IMR-90 (cell line): Measurements from ENCODE around the gene SIX4. TPM values are rescaled to one million over a fixed set of nuclear protein-coding genes. Genes with fewer than 3 reads are reported as not detected.

ENCODE experiments used
- ATAC-seq: fragments of 200-7000 bp; cut with Tn5 transposase; 2 replicates; pipeline ENCODE4 v1.9.1; 2020; ENCODE audit warnings: low read depth, mild to moderate bottlenecking, moderate library complexity
- BruUV-seq: library from RNA; stranded (reverse); fragments of 400-500 nt; replicated peaks from 2 replicates; lab custom pipeline; 2021; lab: Mats Ljungman, UMichigan
- CTCF ChIA-PET: fragments of 300-600 bp; formaldehyde crosslinking; extraction: SDS; loops from one replicate; lab custom pipeline; 2021; ENCODE audit warnings: antibody characterized with exemption; lab: Yijun Ruan, JAX
- POLR2A ChIA-PET: fragments of 300-600 bp; sonication (Branson Sonifier 250); formaldehyde crosslinking; loops from one replicate; lab custom pipeline; 2022; ENCODE audit warnings: antibody characterized with exemption; ENCODE audit not compliant: unreplicated experiment; lab: Charles Lee
- DNase-seq: peaks from one replicate; pipeline ENCODE4 v3.0.0; 2013
- H2AFZ ChIP-seq: replicated peaks from 2 replicates; pipeline ENCODE3; 2013; ENCODE audit warnings: low read length, mild to moderate bottlenecking; ENCODE audit not compliant: poor library complexity
- H2AK5ac ChIP-seq: 2 replicates; pipeline ENCODE4 v1.6.1; 2013; ENCODE audit warnings: low read depth, low read length, inconsistent platforms
- H2AK9ac ChIP-seq: replicated peaks from 2 replicates; pipeline ENCODE3; 2013; ENCODE audit warnings: mild to moderate bottlenecking, low read depth, low read length, moderate library complexity; ENCODE audit not compliant: poor library complexity
- H2BK120ac ChIP-seq: 2 replicates; pipeline ENCODE4 v1.6.1; 2013; ENCODE audit warnings: low read depth, low read length, inconsistent platforms
- H2BK15ac ChIP-seq: 3 replicates; pipeline ENCODE4 v1.6.1; 2013; ENCODE audit warnings: low read depth, low read length, inconsistent platforms
- H2BK20ac ChIP-seq: 2 replicates; pipeline ENCODE4 v1.6.1; 2013; ENCODE audit warnings: low read depth, mild to moderate bottlenecking, inconsistent platforms, low read length, moderate library complexity
- H2BK5ac ChIP-seq: 2 replicates; pipeline ENCODE4 v1.6.1; 2013; ENCODE audit warnings: mild to moderate bottlenecking, low read depth, low read length, inconsistent platforms; ENCODE audit not compliant: poor library complexity, severe bottlenecking
- H3K14ac ChIP-seq: replicated peaks from 2 replicates; pipeline ENCODE4 v1.6.1; 2013; ENCODE audit warnings: low read depth, low read length, inconsistent platforms
- H3K18ac ChIP-seq: 2 replicates; pipeline ENCODE4 v1.6.1; 2013; ENCODE audit warnings: low read depth, low read length, control low read depth
- H3K23ac ChIP-seq: 2 replicates; pipeline ENCODE4 v1.6.1; 2013; ENCODE audit warnings: low read depth, low read length, inconsistent platforms
- H3K27ac ChIP-seq: 2 replicates; pipeline ENCODE4 v1.5.1; 2013; ENCODE audit warnings: mild to moderate bottlenecking, control low read depth, low read length; ENCODE audit not compliant: insufficient read depth
- H3K27me3 ChIP-seq: 2 replicates; pipeline ENCODE4 v1.6.1; 2013; ENCODE audit warnings: low read length; ENCODE audit not compliant: control insufficient read depth, insufficient read depth
- H3K36me3 ChIP-seq: 2 replicates; pipeline ENCODE4 v1.6.1; 2013; ENCODE audit warnings: low read length, mixed read lengths; ENCODE audit not compliant: control insufficient read depth, insufficient read depth
- H3K4ac ChIP-seq: 2 replicates; pipeline ENCODE4 v1.6.1; 2013; ENCODE audit warnings: low read depth, low read length, inconsistent platforms
- H3K4me1 ChIP-seq: 2 replicates; pipeline ENCODE4 v1.6.1; 2013; ENCODE audit warnings: low read length, mixed read lengths; ENCODE audit not compliant: control insufficient read depth, insufficient read depth
- H3K4me2 ChIP-seq: 2 replicates; pipeline ENCODE4 v1.6.1; 2013; ENCODE audit warnings: low read depth, mild to moderate bottlenecking, control low read depth, low read length, moderate library complexity
- H3K4me3 ChIP-seq: 2 replicates; pipeline ENCODE4 v1.5.1; 2013; ENCODE audit warnings: low read depth, mild to moderate bottlenecking, control low read depth, low read length, moderate library complexity; ENCODE audit not compliant: insufficient read depth
- H3K56ac ChIP-seq: 2 replicates; pipeline ENCODE4 v1.6.1; 2013; ENCODE audit warnings: low read length, inconsistent platforms; ENCODE audit not compliant: insufficient read depth; ENCODE audit errors: extremely low read depth
- H3K79me1 ChIP-seq, 2 experiments: 2 replicates each; pipeline ENCODE4 v1.6.1; 2013; ENCODE audit warnings: low read length in 2 of 2, inconsistent platforms in 1 of 2, low read depth in 1 of 2
- H3K9ac ChIP-seq: 2 replicates; pipeline ENCODE4 v1.6.1; 2013; ENCODE audit warnings: low read depth, low read length, control low read depth
- H3K9me1 ChIP-seq: 2 replicates; pipeline ENCODE4 v1.6.1; 2013; ENCODE audit warnings: low read length, inconsistent platforms; ENCODE audit not compliant: insufficient read depth
- H3K9me3 ChIP-seq: 2 replicates; pipeline ENCODE4 v1.6.1; 2013; ENCODE audit warnings: low read length; ENCODE audit not compliant: control insufficient read depth, insufficient read depth
- H4K20me1 ChIP-seq: 2 replicates; pipeline ENCODE4 v1.6.1; 2013; ENCODE audit warnings: low read length, inconsistent platforms; ENCODE audit not compliant: insufficient read depth
- H4K5ac ChIP-seq: 2 replicates; pipeline ENCODE4 v1.6.1; 2013; ENCODE audit warnings: mild to moderate bottlenecking, low read depth, low read length, control low read depth
- H4K8ac ChIP-seq, 2 experiments: 2 replicates each; pipeline ENCODE4 v1.6.1; 2013; ENCODE audit warnings: low read depth in 2 of 2, low read length in 2 of 2, control low read depth in 1 of 2, inconsistent platforms in 1 of 2
- H4K91ac ChIP-seq: 2 replicates; pipeline ENCODE4 v1.6.1; 2013; ENCODE audit warnings: low read depth, low read length, inconsistent platforms; ENCODE audit not compliant: insufficient read depth
- BHLHE40 ChIP-seq: fragments of 150-350 bp; IDR thresholded peaks from 2 replicates; pipeline ENCODE4 v1.6.1; 2016; ENCODE audit warnings: mild to moderate bottlenecking, low read depth, low read length
- CHD1 ChIP-seq: IDR thresholded peaks from 2 replicates; pipeline ENCODE4 v1.6.1; 2012; ENCODE audit warnings: low read depth, low read length, improper control_type of control experiment
- FOS ChIP-seq: fragments of 150-350 bp; IDR thresholded peaks from 2 replicates; pipeline ENCODE4 v1.6.1; 2016; ENCODE audit warnings: low read depth, low read length
- MAFK ChIP-seq: IDR thresholded peaks from 2 replicates; pipeline ENCODE4 v1.6.1; 2012; ENCODE audit warnings: low read depth, low read length, improper control_type of control experiment
- NFE2L2 ChIP-seq: fragments of 150-350 bp; IDR thresholded peaks from 2 replicates; pipeline ENCODE4 v1.6.1; 2016; ENCODE audit warnings: low read depth, mild to moderate bottlenecking, low read length
- RAD21 ChIP-seq: IDR thresholded peaks from 2 replicates; pipeline ENCODE4 v1.6.1; 2012; ENCODE audit warnings: low read length, improper control_type of control experiment
- RFX5 ChIP-seq: IDR thresholded peaks from 2 replicates; pipeline ENCODE4 v1.8.0; 2012; ENCODE audit warnings: low read depth, mild to moderate bottlenecking, low read length, moderate library complexity
- dilution Hi-C: fragments of 300-500 bp; cut with HindIII; formaldehyde crosslinking; loops from one replicate; pipeline ENCODE4 v1.14.3; 2018; ENCODE audit warnings: low sequenced_read_pairs; ENCODE audit not compliant: unreplicated experiment
- in situ Hi-C: fragments of 300-500 bp; cut with MboI; formaldehyde crosslinking; loops from 3 replicates; pipeline ENCODE4 v1.14.3; 2019; ENCODE audit warnings: low sequenced_read_pairs, inconsistent platforms, mixed read lengths
- intact Hi-C: fragments of 100-400 bp; cut with micrococcal nuclease; formaldehyde crosslinking; loops from 2 replicates; pipeline ENCODE4 v1.10.0; 2022
- polyA plus RNA-seq, 3 experiments: library from polyadenylated mRNA; depleted of rRNA; stranded (reverse); fragments of >200 nt; gene quantifications; 2 replicates each; pipeline ENCODE4 v1.2.3, GENCODE V29; 2012; ENCODE audit warnings: low replicate concordance in 1 of 3
- total RNA-seq: library from RNA; depleted of rRNA; stranded (reverse); fragments of >200 nt; gene quantifications from 2 replicates; pipeline ENCODE4 v1.2.3, GENCODE V29; 2012
- TF ChIP-seq, protein P1 (sequence below): fragments of 150-350 bp; IDR thresholded peaks from 2 replicates; pipeline ENCODE4 v1.6.1; 2016; ENCODE audit warnings: low read depth, mild to moderate bottlenecking, low read length, moderate library complexity, borderline replicate concordance

Gene SIX4
- total and polyA plus RNA-seq, 2 of the 4 experiments (the other 2 are of a cell fraction): 7.1 to 42.7 TPM

DNA sequence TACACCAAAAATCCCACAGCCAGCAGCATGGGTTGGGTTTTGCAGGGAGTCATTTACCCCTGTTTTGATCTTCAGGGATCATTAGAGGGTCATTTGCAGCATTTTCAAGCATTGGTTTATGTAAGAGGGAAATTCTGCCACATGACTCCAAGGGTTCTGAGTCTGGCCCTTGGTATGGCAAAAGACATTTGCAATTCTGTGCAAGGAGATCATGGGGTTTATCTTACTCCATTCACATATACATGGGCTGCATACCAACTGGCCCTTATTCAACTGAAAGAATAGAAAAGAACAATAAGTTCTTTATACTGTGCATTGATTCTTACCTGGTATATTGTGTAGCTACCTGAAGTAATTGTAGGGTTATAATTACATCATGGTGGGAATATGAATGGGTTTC, 13.7 kb downstream of the SIX4 start:
- Histone ChIP-seq H2AK5ac (no peak overlapping the region), H3K56ac (no peak overlapping the region), H3K79me1 (peaks cover 20 to 29% of the 10 kb centered on the region in 2 experiments), H2BK15ac (no peak overlapping the region), H3K4me1 (peaks cover 2% of the 10 kb centered on the region; the same call in 1 of the 2 replicates), H3K4me3 (no peak overlapping the region), H3K4me2 (no peak overlapping the region), H2BK5ac (no peak overlapping the region), H3K9ac (no peak overlapping the region), H3K18ac (no peak overlapping the region), H3K27me3 (no peaks in the 10 kb centered on the region), H4K5ac (no peak overlapping the region), H3K9me3 (no peaks in the 10 kb centered on the region), H4K20me1 (peaks cover 20% of the 10 kb centered on the region), H3K36me3 (peaks cover 8% of the 10 kb centered on the region), H3K4ac (no peak overlapping the region), H3K23ac (no peak overlapping the region), H2AFZ (no peak overlapping the region), H2BK120ac (no peak overlapping the region), H4K91ac (no peak overlapping the region), H4K8ac (no peak overlapping the region), H3K14ac (no peak overlapping the region), H3K9me1 (peaks cover 3% of the 10 kb centered on the region; the same call in 1 of the 2 replicates), H2AK9ac (no peak overlapping the region), H2BK20ac (no peak overlapping the region), H3K27ac (no peak overlapping the region)
- CTCF ChIA-PET: no interaction called here
- TF ChIP-seq, protein P1, sequence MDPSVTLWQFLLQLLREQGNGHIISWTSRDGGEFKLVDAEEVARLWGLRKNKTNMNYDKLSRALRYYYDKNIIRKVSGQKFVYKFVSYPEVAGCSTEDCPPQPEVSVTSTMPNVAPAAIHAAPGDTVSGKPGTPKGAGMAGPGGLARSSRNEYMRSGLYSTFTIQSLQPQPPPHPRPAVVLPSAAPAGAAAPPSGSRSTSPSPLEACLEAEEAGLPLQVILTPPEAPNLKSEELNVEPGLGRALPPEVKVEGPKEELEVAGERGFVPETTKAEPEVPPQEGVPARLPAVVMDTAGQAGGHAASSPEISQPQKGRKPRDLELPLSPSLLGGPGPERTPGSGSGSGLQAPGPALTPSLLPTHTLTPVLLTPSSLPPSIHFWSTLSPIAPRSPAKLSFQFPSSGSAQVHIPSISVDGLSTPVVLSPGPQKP: no peak
- TF ChIP-seq NFE2L2 (no peak), RFX5 (no peak), MAFK (no peak), FOS (no peak), CHD1 (no peak), BHLHE40 (no peak), RAD21 (no peak)
- dilution Hi-C loops (no loop called here), intact Hi-C loops (no loop called here), in situ Hi-C loops (no loop called here)
- DNase-seq (no peak), ATAC-seq (no peak)
- POLR2A ChIA-PET: no interaction called here
- no TSS peak for BruUV-seq
